Measurements from ENCODE around the gene PPP1R9B. TPM values are rescaled to one million over a fixed set of nuclear protein-coding genes. Genes with fewer than 3 reads are reported as not detected.

Gene PPP1R9B
- total RNA-seq, 1 donor from 2014 or later = 58.6 TPM

GRCh38 chr17:50148226-50149090 lies 2.0 kb downstream of the PPP1R9B start:
- TF ChIP-seq CTCF (IDR thresholded peaks at IDR 0.05; ENCODE audit: unreplicated experiment) = no peak
- H3K4me3 Mint-ChIP-seq = peak overlapping the region; percentile 74
- peaks cover 35% of the 10 kb centered on the region for H3K4me1 Mint-ChIP-seq
- peaks cover 7% of the 10 kb centered on the region for H3K36me3 Mint-ChIP-seq
- no peaks in the 10 kb centered on the region for H3K9me3 Mint-ChIP-seq
- peak in 1 of 2 experiments; percentile 56 for DNase-seq (ENCODE audit: low spot score in 2 of 2, unreplicated experiment in 2 of 2)
- no peaks in the 10 kb centered on the region for H3K27me3 Mint-ChIP-seq (ENCODE audit: low read depth)
- H3K27ac Mint-ChIP-seq = peak overlapping the region; percentile 77

GRCh38 chr17:50147841-50148225 lies 2.6 kb downstream of the PPP1R9B start:
- Mint-ChIP-seq H3K27me3 (ENCODE audit: low read depth) (no peaks in the 10 kb centered on the region), H3K4me1 (peaks cover 35% of the 10 kb centered on the region), H3K9me3 (no peaks in the 10 kb centered on the region), H3K27ac (peak overlapping the region; percentile 69), H3K4me3 (peak overlapping the region; percentile 74), H3K36me3 (peaks cover 10% of the 10 kb centered on the region)
- no peak for DNase-seq (ENCODE audit: low spot score in 2 of 2, unreplicated experiment in 2 of 2)
- TF ChIP-seq CTCF (IDR thresholded peaks at IDR 0.05; ENCODE audit: unreplicated experiment) = no peak

DNA sequence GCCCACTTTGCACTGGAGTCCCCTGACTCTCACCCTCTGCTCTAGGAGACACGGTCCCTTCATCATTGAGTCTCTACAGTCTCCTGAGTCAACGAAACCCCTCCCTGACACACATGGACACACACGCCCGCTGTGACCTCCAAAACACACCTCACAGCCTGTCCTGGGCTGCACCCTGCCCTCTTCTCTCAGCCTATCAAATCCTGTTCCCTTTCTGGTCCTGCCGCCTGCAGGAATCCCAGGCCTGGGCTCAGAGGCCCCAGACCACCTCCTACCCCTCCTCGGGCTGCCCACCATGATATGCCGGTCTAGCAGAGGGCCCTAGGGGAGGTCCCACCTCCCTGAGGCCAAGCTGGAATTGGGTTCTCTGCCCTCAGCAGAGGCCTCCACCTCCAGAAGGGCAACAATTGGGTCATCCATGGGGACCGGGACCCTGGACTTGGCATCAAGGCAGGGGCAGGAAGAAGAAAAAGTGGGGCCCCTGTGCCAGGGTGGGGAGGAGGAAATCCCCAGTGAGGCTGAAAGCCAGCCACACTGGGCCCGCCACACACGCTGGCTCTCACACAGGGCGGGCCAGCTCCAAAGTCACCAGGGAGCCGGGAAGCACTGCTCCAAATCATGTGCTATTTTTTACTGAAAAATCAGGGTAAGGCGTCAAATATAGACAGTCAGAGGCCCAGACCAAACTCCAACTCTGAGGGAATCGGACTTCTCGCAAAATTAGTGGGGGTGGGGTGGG lies 3.4 kb downstream of the PPP1R9B start:
- no peaks in the 10 kb centered on the region for H3K27me3 Mint-ChIP-seq (ENCODE audit: low read depth)
- H3K36me3 Mint-ChIP-seq = peaks cover 18% of the 10 kb centered on the region
- no peak for DNase-seq (ENCODE audit: low spot score in 2 of 2, unreplicated experiment in 2 of 2)
- peaks cover 30% of the 10 kb centered on the region for H3K4me1 Mint-ChIP-seq
- TF ChIP-seq CTCF (IDR thresholded peaks at IDR 0.05; ENCODE audit: unreplicated experiment) = no peak
- peak overlapping the region; percentile 80 for H3K27ac Mint-ChIP-seq
- H3K9me3 Mint-ChIP-seq = no peaks in the 10 kb centered on the region
- H3K4me3 Mint-ChIP-seq = peak overlapping the region; percentile 74

GRCh38 chr17:50146230-50146926 lies 4.1 kb downstream of the PPP1R9B start:
- DNase-seq (ENCODE audit: low spot score in 2 of 2, unreplicated experiment in 2 of 2) = no peak
- H3K27me3 Mint-ChIP-seq (ENCODE audit: low read depth) = no peaks in the 10 kb centered on the region
- peaks cover 26% of the 10 kb centered on the region for H3K4me1 Mint-ChIP-seq
- no peak overlapping the region for H3K4me3 Mint-ChIP-seq
- no peak overlapping the region for H3K27ac Mint-ChIP-seq
- peaks cover 25% of the 10 kb centered on the region for H3K36me3 Mint-ChIP-seq
- H3K9me3 Mint-ChIP-seq = no peaks in the 10 kb centered on the region
- TF ChIP-seq CTCF (IDR thresholded peaks at IDR 0.05; ENCODE audit: unreplicated experiment) = no peak

GRCh38 chr17:50145532-50146229 lies 4.8 kb downstream of the PPP1R9B start:
- Mint-ChIP-seq H3K27me3 (ENCODE audit: low read depth) (no peaks in the 10 kb centered on the region), H3K4me1 (peaks cover 26% of the 10 kb centered on the region), H3K4me3 (no peak overlapping the region), H3K27ac (no peak overlapping the region), H3K36me3 (peaks cover 30% of the 10 kb centered on the region), H3K9me3 (no peaks in the 10 kb centered on the region)
- TF ChIP-seq CTCF (IDR thresholded peaks at IDR 0.05; ENCODE audit: unreplicated experiment) = no peak
- DNase-seq (ENCODE audit: low spot score in 2 of 2, unreplicated experiment in 2 of 2) = no peak
